Spleen (tissue), 11 donors: ENCODE results near the gene NCF2. TPM values are rescaled to one million over a fixed set of nuclear protein-coding genes. Genes with fewer than 3 reads are reported as not detected.
A peak's percentile ranks its signal among the peaks of the same experiment; 100 is the strongest.
"Not testable (repeated sequence)": the region's sequence is repeated elsewhere in the genome, so short reads cannot be mapped to it uniquely, and the experiment has no call there.

ENCODE experiments used
- DNase-seq: peaks from one replicate; pipeline ENCODE4 v3.0.0-alpha.2; 2020
- H3K27ac ChIP-seq, 8 donors: fragments of 200-600 bp; sonication (generic) in 7 of 8; 1 replicate in 4 of 8; 2 replicates in 4 of 8; pipeline versions ENCODE4 v1.5.0 to v1.8.0; 2016 to 2021; ENCODE audit warnings: inconsistent platforms in 4 of 8, mild to moderate bottlenecking in 4 of 8, moderate library complexity in 1 of 8
- H3K27me3 ChIP-seq, 7 donors: fragments of 200-600 bp; sonication (generic) in 6 of 7; replicated peaks in 1 of 7; 1 replicate in 4 of 7; 2 replicates in 3 of 7; pipeline versions ENCODE4 v1.5.0 to v1.8.0; 2016 to 2021; ENCODE audit warnings: inconsistent platforms in 3 of 7, mild to moderate bottlenecking in 1 of 7
- H3K36me3 ChIP-seq, 6 donors: fragments of 200-600 bp; sonication (generic) in 5 of 6; 1 replicate in 4 of 6; 2 replicates in 2 of 6; pipeline versions ENCODE4 v1.5.0 to v1.8.0; 2016 to 2021; ENCODE audit warnings: inconsistent platforms in 2 of 6
- H3K4me1 ChIP-seq, 6 donors: fragments of 200-600 bp; sonication (generic) in 5 of 6; 1 replicate in 3 of 6; 2 replicates in 3 of 6; pipeline versions ENCODE4 v1.5.0 to v1.8.0; 2016 to 2021; ENCODE audit warnings: inconsistent platforms in 3 of 6
- H3K4me3 ChIP-seq, 8 donors: fragments of 200-600 bp; sonication (generic) in 7 of 8; 1 replicate in 4 of 8; 2 replicates in 4 of 8; pipeline versions ENCODE4 v1.5.0 to v1.8.0; 2016 to 2021; ENCODE audit warnings: inconsistent platforms in 4 of 8, mild to moderate bottlenecking in 4 of 8, moderate library complexity in 2 of 8
- H3K9me3 ChIP-seq, 8 donors: fragments of 200-600 bp; sonication (generic) in 7 of 8; 1 replicate in 4 of 8; 2 replicates in 4 of 8; pipeline versions ENCODE4 v1.5.0 to v1.8.0; 2016 to 2021; ENCODE audit warnings: inconsistent platforms in 4 of 8
- POLR2A ChIP-seq, 3 donors: fragments of 450-650 bp; IDR thresholded peaks; one replicate each; pipeline ENCODE4 v1.5.1; 2017; ENCODE audit warnings: antibody characterized with exemption in 3 of 3, mild to moderate bottlenecking in 1 of 3
- POLR2AphosphoS5 ChIP-seq, 3 donors: sonication (generic); formaldehyde crosslinking; IDR thresholded peaks; one replicate each; pipeline ENCODE4 v1.5.1; 2017; ENCODE audit warnings: antibody characterized with exemption in 3 of 3
- WGBS, 5 donors: extraction: QIAGEN DNeasy Blood & Tissue Kit in 3 of 5; methylation state at CpG; one replicate each; pipeline versions ENCODE4 v1.1.5 to v1.1.7; 2013 to 2018; 5-methylcytosine and 5-hydroxymethylcytosine counted together
- intact Hi-C: fragments of 100-400 bp; cut with DNase I; formaldehyde crosslinking; loops from one replicate; pipeline ENCODE4 v1.15.0; 2023; ENCODE audit warnings: low total_unique reads
- polyA plus RNA-seq, 3 donors: library from polyadenylated mRNA; stranded (reverse); fragments of 200-250 nt; gene quantifications; one replicate each; pipeline ENCODE4 v1.2.1, GENCODE V29; 2013
- total RNA-seq, 7 donors: library from RNA; depleted of rRNA in 3 of 7; stranded (reverse); fragments of >200 nt in 3 of 7; fragmentation: NEBNext Ultra II Directional in 4 of 7; extraction: Animal tissue kit (Norgen Biotek cat#: 25700) in 4 of 7; gene quantifications; one replicate each; pipeline versions ENCODE4 v1.1.0 to v1.2.1, GENCODE V29; 2016 to 2021
- TF ChIP-seq, protein P1 (sequence below), 11 experiments: fragments of 200-600 bp in 7 of 11; fragments of 450-650 bp in 4 of 11; sonication (generic) in 4 of 11; IDR thresholded peaks in 8 of 11; conservative IDR thresholded peaks in 3 of 11; 1 replicate in 7 of 11; 2 replicates in 4 of 11; pipeline versions ENCODE4 v1.4.0 to v1.8.0; 2016 to 2021; ENCODE audit warnings: antibody characterized with exemption in 11 of 11, inconsistent platforms in 4 of 11, mild to moderate bottlenecking in 1 of 11
- donor health status: healthy with polysubstance abuse.
- donor health status: DM: no; HTN: no; CAD: no; lungs with moderate emphysema.
- donor health status: DM: no; HTN: no; CAD: no.
- donor health status: Bipolar disorder and iron deficiency.
- donor health status: healthy.
- donor health status: DM: no; HTN: no; CAD: no.
- donor health status: DM: yes; HTN: yes; CAD: no.

Gene NCF2
- total and polyA plus RNA-seq, 10 donors, result 14.9 to 232 (median 99.0) TPM

DNA sequence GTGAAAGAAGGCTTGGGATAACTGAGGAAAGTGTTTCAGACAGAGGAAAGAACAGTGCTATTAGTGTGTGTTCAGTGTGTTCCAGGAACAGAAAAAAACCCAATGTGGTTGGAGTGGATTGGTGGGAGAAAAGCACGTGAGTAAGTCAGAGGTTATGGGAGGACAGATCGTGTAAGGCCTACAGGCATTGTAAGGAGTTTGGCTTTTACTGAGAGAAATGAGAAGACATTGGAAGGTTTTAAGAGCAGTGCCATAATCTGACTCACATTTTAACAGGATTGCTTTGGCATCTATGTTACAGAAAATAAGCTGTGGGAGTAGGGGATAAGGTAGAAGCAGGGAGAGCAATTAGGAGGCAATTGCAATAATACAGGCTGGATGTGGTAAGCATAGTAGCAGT lies 40.5 kb upstream of the NCF2 start:
- peak in 1 of 3 donors; percentile 14 for TF ChIP-seq POLR2A (IDR thresholded peaks at IDR 0.05)
- TF ChIP-seq, protein P1, sequence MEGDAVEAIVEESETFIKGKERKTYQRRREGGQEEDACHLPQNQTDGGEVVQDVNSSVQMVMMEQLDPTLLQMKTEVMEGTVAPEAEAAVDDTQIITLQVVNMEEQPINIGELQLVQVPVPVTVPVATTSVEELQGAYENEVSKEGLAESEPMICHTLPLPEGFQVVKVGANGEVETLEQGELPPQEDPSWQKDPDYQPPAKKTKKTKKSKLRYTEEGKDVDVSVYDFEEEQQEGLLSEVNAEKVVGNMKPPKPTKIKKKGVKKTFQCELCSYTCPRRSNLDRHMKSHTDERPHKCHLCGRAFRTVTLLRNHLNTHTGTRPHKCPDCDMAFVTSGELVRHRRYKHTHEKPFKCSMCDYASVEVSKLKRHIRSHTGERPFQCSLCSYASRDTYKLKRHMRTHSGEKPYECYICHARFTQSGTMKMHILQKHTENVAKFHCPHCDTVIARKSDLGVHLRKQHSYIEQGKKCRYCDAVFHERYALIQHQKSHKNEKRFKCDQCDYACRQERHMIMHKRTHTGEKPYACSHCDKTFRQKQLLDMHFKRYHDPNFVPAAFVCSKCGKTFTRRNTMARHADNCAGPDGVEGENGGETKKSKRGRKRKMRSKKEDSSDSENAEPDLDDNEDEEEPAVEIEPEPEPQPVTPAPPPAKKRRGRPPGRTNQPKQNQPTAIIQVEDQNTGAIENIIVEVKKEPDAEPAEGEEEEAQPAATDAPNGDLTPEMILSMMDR (IDR thresholded peaks at IDR 0.05 in 8 of 11, conservative IDR thresholded peaks at IDR 0.05 in 3 of 11), result no peak
- H3K27me3 ChIP-seq, result no peaks in the 10 kb centered on the region
- 47 to 75% (median 69%) methylated on average over 2 of the region's 2 CpGs for WGBS, 5 donors
- intact Hi-C loops, result no loop called here
- H3K36me3 ChIP-seq, result peaks cover 0 to 74% (median 41%) of the 10 kb centered on the region in 6 donors
- H3K27ac ChIP-seq, result peak overlapping the region in 4 of 8 donors; percentile 1 to 99 (median 53)
- no peaks in the 10 kb centered on the region for H3K9me3 ChIP-seq
- no peak overlapping the region for H3K4me3 ChIP-seq
- peaks cover 31 to 91% (median 79%) of the 10 kb centered on the region in 6 donors for H3K4me1 ChIP-seq
- no peak for DNase-seq

DNA sequence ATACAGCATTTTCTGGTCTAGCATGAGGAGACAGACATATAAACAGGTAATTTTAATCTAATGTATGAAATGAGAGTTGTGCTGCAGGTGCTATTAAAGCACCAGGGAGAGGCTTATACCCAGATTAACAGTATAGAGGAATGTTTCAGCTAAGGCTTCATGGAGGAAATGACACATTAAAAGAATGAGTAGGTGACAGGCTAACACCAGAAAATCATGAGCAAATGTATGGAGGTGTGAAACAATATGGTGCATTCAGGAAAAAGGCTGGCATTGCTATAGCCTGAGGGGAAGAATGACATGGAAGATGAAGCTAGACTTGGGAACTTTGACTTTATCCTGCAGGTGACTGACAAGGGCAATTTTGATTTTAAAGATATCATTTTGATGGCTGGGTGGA lies 38.3 kb upstream of the NCF2 start:
- Histone ChIP-seq H3K36me3 (peaks cover 0 to 96% (median 53%) of the 10 kb centered on the region in 6 donors), H3K9me3 (no peaks in the 10 kb centered on the region), H3K4me3 (no peak overlapping the region), H3K27ac (peak overlapping the region in 2 of 8 donors; percentile 13 to 18), H3K27me3 (no peaks in the 10 kb centered on the region), H3K4me1 (peaks cover 31 to 88% (median 73%) of the 10 kb centered on the region in 6 donors)
- intact Hi-C loops, result no loop called here
- no peak for TF ChIP-seq POLR2A (IDR thresholded peaks at IDR 0.05)
- TF ChIP-seq POLR2AphosphoS5 (IDR thresholded peaks at IDR 0.05), result no peak
- TF ChIP-seq, protein P1 (IDR thresholded peaks at IDR 0.05 in 8 of 11, conservative IDR thresholded peaks at IDR 0.05 in 3 of 11), result no peak
- no peak for DNase-seq

DNA sequence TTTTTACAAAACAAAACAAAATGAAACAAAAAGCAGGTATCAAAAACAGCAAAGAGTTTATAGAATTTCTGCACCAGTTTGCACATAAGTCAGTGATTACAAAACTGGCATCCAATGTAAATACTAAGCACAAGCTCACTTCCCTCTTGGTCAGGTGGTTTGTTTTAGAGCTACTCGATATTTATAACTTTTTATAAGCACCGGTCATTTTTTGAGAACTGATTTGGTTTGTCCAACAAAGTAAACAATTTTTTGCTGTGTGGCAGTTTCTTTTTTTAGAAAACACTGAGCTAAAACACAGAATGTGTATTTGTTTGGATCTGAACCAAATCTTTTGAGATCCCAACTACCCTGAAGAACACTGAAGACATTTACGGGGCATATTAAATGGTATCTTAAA lies 36.0 kb upstream of the NCF2 start:
- DNase-seq, H3K27me3 ChIP-seq, H3K9me3 ChIP-seq, H3K4me3 ChIP-seq, intact Hi-C loops: not testable (repeated sequence)
- H3K27ac ChIP-seq, result peak overlapping the region in 6 of 8 donors; percentile 16 to 58 (median 38)
- H3K4me1 ChIP-seq, result peaks cover 13 to 88% (median 60%) of the 10 kb centered on the region in 6 donors
- peaks cover 0 to 84% (median 51%) of the 10 kb centered on the region in 6 donors for H3K36me3 ChIP-seq
- 30 to 50% (median 41%) methylated on average over 3 of the region's 3 CpGs for WGBS, 5 donors

DNA sequence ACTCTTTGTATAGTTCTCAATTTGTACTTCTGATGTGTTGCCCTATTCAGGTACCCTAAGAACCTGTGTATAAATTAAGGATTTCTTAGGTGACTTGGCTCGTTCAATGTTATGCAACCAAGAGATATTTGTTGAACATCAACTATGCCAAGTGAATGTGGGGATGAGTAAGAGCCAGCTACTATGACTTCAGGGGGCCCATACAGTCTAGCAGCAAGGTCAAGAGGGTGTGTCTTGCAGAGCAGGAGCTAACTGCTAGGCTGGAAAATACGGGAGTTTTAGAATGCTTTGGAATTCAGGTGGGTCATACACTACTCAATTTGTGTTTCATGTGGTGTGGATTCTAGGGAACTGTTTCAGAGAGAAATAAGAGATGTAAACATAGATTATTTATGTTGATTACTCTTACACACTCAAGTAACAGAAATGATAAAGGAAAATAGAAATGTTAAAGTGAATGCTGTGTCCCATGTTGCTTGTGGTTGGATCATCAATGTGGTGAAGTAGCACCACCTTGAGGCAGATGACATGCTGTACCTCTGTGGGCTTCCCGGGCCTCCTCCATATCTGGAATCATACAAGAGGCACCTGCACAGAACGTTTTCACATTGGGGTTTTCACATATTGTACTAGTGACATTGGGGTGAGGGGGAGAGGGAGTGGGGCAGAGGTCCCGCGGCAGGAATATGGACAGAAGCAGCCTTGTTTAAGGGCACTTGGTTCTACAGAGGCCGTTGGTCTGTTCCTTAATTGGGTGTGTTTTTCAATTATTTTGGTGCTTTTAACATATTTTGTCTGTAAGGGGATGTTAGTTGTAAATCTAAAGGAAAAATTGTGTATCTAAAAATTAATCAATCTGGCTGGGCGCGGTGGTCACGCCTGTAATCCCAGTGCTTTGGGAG lies 32.9 kb upstream of the NCF2 start:
- TF ChIP-seq, protein P1 (IDR thresholded peaks at IDR 0.05 in 8 of 11, conservative IDR thresholded peaks at IDR 0.05 in 3 of 11), result peak in 10 of 11 experiments; percentile 48 to 78 (median 66)
- TF ChIP-seq POLR2AphosphoS5 (IDR thresholded peaks at IDR 0.05), result peak in 1 of 3 donors; percentile 70
- TF ChIP-seq POLR2A (IDR thresholded peaks at IDR 0.05), result no peak
- H3K27ac ChIP-seq, result peak overlapping the region in 3 of 8 donors; percentile 39 to 54 (median 48)
- H3K27me3 ChIP-seq, result no peaks in the 10 kb centered on the region
- 64 to 70% (median 68%) methylated on average over 10 of the region's 10 CpGs for WGBS, 5 donors
- DNase-seq, result no peak
- H3K9me3 ChIP-seq, result no peaks in the 10 kb centered on the region
- intact Hi-C loops, result no loop called here
- no peak overlapping the region for H3K4me3 ChIP-seq
- peaks cover 0 to 53% (median 24%) of the 10 kb centered on the region in 6 donors for H3K36me3 ChIP-seq
- peaks cover 4 to 58% (median 34%) of the 10 kb centered on the region in 6 donors for H3K4me1 ChIP-seq
